Vagina (tissue), 2 donors: ENCODE data around the gene AATK. TPM values are rescaled to one million over a fixed set of nuclear protein-coding genes. Genes with fewer than 3 reads are reported as not detected.
A peak's percentile ranks its signal among the peaks of the same experiment; 100 is the strongest.

Experiments used
- DNase-seq, 2 donors: peaks; one replicate each; pipeline ENCODE4 v3.0.0-alpha.2; 2017; ENCODE audit errors: extremely low spot score in 2 of 2
- H3K27ac ChIP-seq: fragments of 200-600 bp; sonication (generic); one replicate; pipeline ENCODE4 v1.5.1; 2019
- H3K27me3 ChIP-seq: fragments of 200-600 bp; sonication (generic); one replicate; pipeline ENCODE4 v1.5.1; 2019
- H3K36me3 ChIP-seq, 2 donors: fragments of 200-600 bp; sonication (generic); one replicate each; pipeline ENCODE4 v1.5.1; 2017 to 2019
- H3K4me1 ChIP-seq: fragments of 200-600 bp; sonication (generic); one replicate; pipeline ENCODE4 v1.5.1; 2019
- H3K4me3 ChIP-seq, 2 donors: fragments of 200-600 bp; sonication (generic); 1 replicate in 1 of 2; 2 replicates in 1 of 2; pipeline ENCODE4 v1.5.1; 2016 to 2019
- H3K9me3 ChIP-seq: fragments of 200-600 bp; sonication (generic); one replicate; pipeline ENCODE4 v1.5.1; 2019
- CTCF ChIP-seq, 3 experiments: fragments of 450-650 bp in 2 of 3; fragments of 200-600 bp in 1 of 3; sonication (generic) in 1 of 3; IDR thresholded peaks; one replicate each; pipeline ENCODE4 v1.5.1; 2017 to 2019; ENCODE audit warnings: antibody characterized with exemption in 3 of 3, mild to moderate bottlenecking in 2 of 3, moderate library complexity in 2 of 3
- POLR2A ChIP-seq, 2 donors: fragments of 450-650 bp; IDR thresholded peaks; one replicate each; pipeline ENCODE4 v1.6.1; 2017; ENCODE audit warnings: antibody characterized with exemption in 2 of 2, mild to moderate bottlenecking in 2 of 2, moderate library complexity in 2 of 2
- POLR2AphosphoS5 ChIP-seq, 2 donors: sonication (generic); formaldehyde crosslinking; IDR thresholded peaks; one replicate each; pipeline ENCODE4 v1.9.0; 2017; ENCODE audit warnings: antibody characterized with exemption in 2 of 2, mild to moderate bottlenecking in 2 of 2, low read depth in 1 of 2; ENCODE audit not compliant: insufficient read depth in 1 of 2
- intact Hi-C: fragments of 100-400 bp; cut with DNase I; formaldehyde crosslinking; loops from one replicate; pipeline ENCODE4 v1.15.1; 2023
- total RNA-seq: library from RNA; depleted of rRNA; stranded (reverse); fragments of >200 nt; gene quantifications from one replicate; pipeline ENCODE4 v1.2.3, GENCODE V29; 2016

AATK gene
- total RNA-seq: 6.4 TPM

- Histone ChIP-seq H3K27ac (no peak within 1 kb of the TSS), H3K27me3 (no peaks in the 10 kb centered on the region), H3K9me3 (no peaks in the 10 kb centered on the region), H3K36me3 (no peaks in the 10 kb centered on the region), H3K4me1 (peaks cover 7% of the 10 kb centered on the region), H3K4me3 (peak within 1 kb of the TSS; percentile 28 to 37)
- DNase-seq: no peak
- no peak for TF ChIP-seq POLR2A (IDR thresholded peaks at IDR 0.05)
- no peak for TF ChIP-seq CTCF (IDR thresholded peaks at IDR 0.05)
- no peak for TF ChIP-seq POLR2AphosphoS5 (IDR thresholded peaks at IDR 0.05; ENCODE audit: insufficient read depth in 1 of 2, low read depth in 1 of 2)
- intact Hi-C loops: no loop called here
Observed at GRCh38 chr17:81166033-81166492, at the start of gene AATK. Gene AATK (minus strand): TSS chr17:81166221. CDS start chr17:81165992, 229 bp downstream.

- H3K36me3 ChIP-seq: no peaks in the 10 kb centered on the region
- intact Hi-C loops: loop anchor here (1.0 kb wide), 1 partner anchor 24 kb away; no protein-coding TSS in a partner anchor
Observed at GRCh38 chr17:81213978-81214377, 48.0 kb upstream of the AATK start.

GRCh38 chr17:81212365-81212764 is 46.3 kb upstream of the AATK start:
- Histone ChIP-seq H3K4me3 (no peak overlapping the region), H3K27me3 (no peaks in the 10 kb centered on the region), H3K27ac (no peak overlapping the region), H3K4me1 (no peaks in the 10 kb centered on the region), H3K9me3 (no peaks in the 10 kb centered on the region), H3K36me3 (peaks cover 0 to 6% of the 10 kb centered on the region in 2 donors)
- TF ChIP-seq CTCF (IDR thresholded peaks at IDR 0.05) (no peak), POLR2A (IDR thresholded peaks at IDR 0.05) (no peak), POLR2AphosphoS5 (IDR thresholded peaks at IDR 0.05; ENCODE audit: insufficient read depth in 1 of 2, low read depth in 1 of 2) (no peak)
- intact Hi-C loops: no loop called here
- DNase-seq: no peak

More at GRCh38 chr17:81213978-81214377, 48.0 kb upstream of the AATK start:
- Histone ChIP-seq H3K4me3 (no peak overlapping the region), H3K27me3 (no peaks in the 10 kb centered on the region), H3K27ac (no peak overlapping the region), H3K9me3 (no peaks in the 10 kb centered on the region), H3K4me1 (no peaks in the 10 kb centered on the region)
- TF ChIP-seq POLR2AphosphoS5 (IDR thresholded peaks at IDR 0.05; ENCODE audit: insufficient read depth in 1 of 2, low read depth in 1 of 2) (no peak), CTCF (IDR thresholded peaks at IDR 0.05) (no peak), POLR2A (IDR thresholded peaks at IDR 0.05) (no peak)
- no peak for DNase-seq

- no peak for DNase-seq
- no peaks in the 10 kb centered on the region for H3K27me3 ChIP-seq
- no peak for TF ChIP-seq POLR2A (IDR thresholded peaks at IDR 0.05)
- TF ChIP-seq POLR2AphosphoS5 (IDR thresholded peaks at IDR 0.05; ENCODE audit: insufficient read depth in 1 of 2, low read depth in 1 of 2): no peak
- H3K36me3 ChIP-seq: peaks cover 0 to 12% of the 10 kb centered on the region in 2 donors
- no peaks in the 10 kb centered on the region for H3K9me3 ChIP-seq
- intact Hi-C loops: no loop called here
- H3K4me3 ChIP-seq: no peak overlapping the region
- H3K4me1 ChIP-seq: no peaks in the 10 kb centered on the region
- H3K27ac ChIP-seq: no peak overlapping the region
Observed at GRCh38 chr17:81210868-81211267, 44.8 kb upstream of the AATK start.

- Histone ChIP-seq H3K36me3 (peaks cover 0 to 12% of the 10 kb centered on the region in 2 donors), H3K4me3 (no peak overlapping the region), H3K9me3 (no peaks in the 10 kb centered on the region), H3K27ac (no peak overlapping the region), H3K27me3 (no peaks in the 10 kb centered on the region), H3K4me1 (no peaks in the 10 kb centered on the region)
- no peak for DNase-seq
- no peak for TF ChIP-seq CTCF (IDR thresholded peaks at IDR 0.05)
- no peak for TF ChIP-seq POLR2A (IDR thresholded peaks at IDR 0.05)
- no peak for TF ChIP-seq POLR2AphosphoS5 (IDR thresholded peaks at IDR 0.05; ENCODE audit: insufficient read depth in 1 of 2, low read depth in 1 of 2)
- intact Hi-C loops: no loop called here
Observed at GRCh38 chr17:81210466-81210865, 44.4 kb upstream of the AATK start.
